Skeletal muscle satellite cell (primary cell): ENCODE data around the gene LDHAL6A. TPM values are rescaled to one million over a fixed set of nuclear protein-coding genes. Genes with fewer than 3 reads are reported as not detected.
"Not testable (repeated sequence)": the region's sequence is repeated elsewhere in the genome, so short reads cannot be mapped to it uniquely, and the experiment has no call there.

Experiments
- H3K27me3 ChIP-seq: 2 replicates; pipeline ENCODE4 v1.7.0; 2013; ENCODE audit warnings: low read length; ENCODE audit not compliant: control insufficient read depth, insufficient read depth
- H3K36me3 ChIP-seq: 2 replicates; pipeline ENCODE4 v1.7.0; 2013; ENCODE audit warnings: mild to moderate bottlenecking, control low read depth, low read length; ENCODE audit not compliant: insufficient read depth
- H3K4me1 ChIP-seq: 2 replicates; pipeline ENCODE4 v1.7.0; 2013; ENCODE audit warnings: low read length; ENCODE audit not compliant: control insufficient read depth, insufficient read depth
- H3K4me2 ChIP-seq: 2 replicates; pipeline ENCODE4 v1.7.0; 2013; ENCODE audit warnings: mild to moderate bottlenecking, low read length
- H3K4me3 ChIP-seq: 2 replicates; pipeline ENCODE4 v1.7.0; 2013; ENCODE audit warnings: low read length
- H3K9ac ChIP-seq: 2 replicates; pipeline ENCODE4 v1.7.0; 2013; ENCODE audit warnings: mild to moderate bottlenecking, low read depth, low read length, moderate library complexity
- H3K9me3 ChIP-seq: replicated peaks from 2 replicates; pipeline ENCODE4 v1.7.0; 2013; ENCODE audit warnings: mild to moderate bottlenecking, control low read depth, low read length
- total RNA-seq: library from RNA; depleted of rRNA; stranded (reverse); fragments of >200 nt; gene quantifications from 2 replicates; pipeline ENCODE4 v1.2.3, GENCODE V29; 2012; rRNA removed

LDHAL6A gene
- not detected in 2 replicates for total RNA-seq

- Histone ChIP-seq H3K9ac (no peak within 1 kb of the TSS), H3K9me3 (no peaks in the 10 kb centered on the region), H3K4me1 (no peaks in the 10 kb centered on the region), H3K27me3 (peaks cover 4% of the 10 kb centered on the region), H3K36me3 (no peaks in the 10 kb centered on the region), H3K4me2 (no peak within 1 kb of the TSS), H3K4me3 (no peak within 1 kb of the TSS)
These were observed at the start of gene LDHAL6A for GRCh38 chr11:18455686-18456372. LDHAL6A (plus strand) TSS chr11:18455856; CDS start chr11:18456681, 825 bp downstream.

- H3K4me1 ChIP-seq = peaks cover 12% of the 10 kb centered on the region
- H3K27me3 ChIP-seq, H3K4me3 ChIP-seq, H3K9ac ChIP-seq, H3K9me3 ChIP-seq, H3K4me2 ChIP-seq: not testable (repeated sequence)
- peaks cover 57% of the 10 kb centered on the region for H3K36me3 ChIP-seq
These were observed 48.3 kb upstream of the LDHAL6A start for GRCh38 chr11:18407400-18407799.

- H3K9me3 ChIP-seq = no peaks in the 10 kb centered on the region
- H3K36me3 ChIP-seq = peaks cover 44% of the 10 kb centered on the region
- H3K27me3 ChIP-seq = no peaks in the 10 kb centered on the region
- H3K4me3 ChIP-seq = no peak overlapping the region
- H3K9ac ChIP-seq = no peak overlapping the region
- no peak overlapping the region for H3K4me2 ChIP-seq
- H3K4me1 ChIP-seq = peaks cover 12% of the 10 kb centered on the region
These were observed 46.9 kb upstream of the LDHAL6A start for GRCh38 chr11:18408558-18409291.

GRCh38 chr11:18416459-18416858 is 39.2 kb upstream of the LDHAL6A start:
- peaks cover 5% of the 10 kb centered on the region for H3K4me1 ChIP-seq
- no peaks in the 10 kb centered on the region for H3K27me3 ChIP-seq
- H3K36me3 ChIP-seq = no peaks in the 10 kb centered on the region
- H3K4me2 ChIP-seq = no peak overlapping the region
- no peak overlapping the region for H3K4me3 ChIP-seq
- no peaks in the 10 kb centered on the region for H3K9me3 ChIP-seq
- no peak overlapping the region for H3K9ac ChIP-seq

- Histone ChIP-seq H3K4me3 (no peak overlapping the region), H3K36me3 (no peaks in the 10 kb centered on the region), H3K4me2 (no peak overlapping the region), H3K9ac (no peak overlapping the region), H3K4me1 (no peaks in the 10 kb centered on the region), H3K27me3 (no peaks in the 10 kb centered on the region), H3K9me3 (no peaks in the 10 kb centered on the region)
These were observed 36.6 kb upstream of the LDHAL6A start for GRCh38 chr11:18419040-18419439.

GRCh38 chr11:18420067-18420466 is 35.6 kb upstream of the LDHAL6A start:
- Histone ChIP-seq H3K4me2 (no peak overlapping the region), H3K9ac (no peak overlapping the region), H3K4me3 (no peak overlapping the region), H3K4me1 (no peaks in the 10 kb centered on the region), H3K9me3 (no peaks in the 10 kb centered on the region), H3K36me3 (no peaks in the 10 kb centered on the region), H3K27me3 (no peaks in the 10 kb centered on the region)

- no peaks in the 10 kb centered on the region for H3K4me1 ChIP-seq
- H3K36me3 ChIP-seq = no peaks in the 10 kb centered on the region
These were observed 28.4 kb upstream of the LDHAL6A start for GRCh38 chr11:18427240-18427639.

GRCh38 chr11:18429332-18429731 is 26.3 kb upstream of the LDHAL6A start:
- no peaks in the 10 kb centered on the region for H3K27me3 ChIP-seq
- no peak overlapping the region for H3K4me3 ChIP-seq
- H3K4me2 ChIP-seq = no peak overlapping the region
- H3K9me3 ChIP-seq = no peaks in the 10 kb centered on the region
- no peaks in the 10 kb centered on the region for H3K36me3 ChIP-seq
- no peak overlapping the region for H3K9ac ChIP-seq
- no peaks in the 10 kb centered on the region for H3K4me1 ChIP-seq

More at GRCh38 chr11:18427240-18427639, 28.4 kb upstream of the LDHAL6A start:
- Histone ChIP-seq H3K9ac (no peak overlapping the region), H3K27me3 (no peaks in the 10 kb centered on the region), H3K4me3 (no peak overlapping the region), H3K4me2 (no peak overlapping the region), H3K9me3 (no peaks in the 10 kb centered on the region)

- no peaks in the 10 kb centered on the region for H3K9me3 ChIP-seq
- H3K4me2 ChIP-seq = no peak overlapping the region
- peaks cover 7% of the 10 kb centered on the region for H3K27me3 ChIP-seq
- no peak overlapping the region for H3K4me3 ChIP-seq
- H3K4me1 ChIP-seq = no peaks in the 10 kb centered on the region
- no peak overlapping the region for H3K9ac ChIP-seq
- H3K36me3 ChIP-seq = no peaks in the 10 kb centered on the region
These were observed 17.0 kb upstream of the LDHAL6A start for GRCh38 chr11:18438691-18439090.

- no peaks in the 10 kb centered on the region for H3K36me3 ChIP-seq
- H3K27me3 ChIP-seq = peaks cover 14% of the 10 kb centered on the region
- no peak overlapping the region for H3K4me3 ChIP-seq
- no peak overlapping the region for H3K4me2 ChIP-seq
- H3K4me1 ChIP-seq = no peaks in the 10 kb centered on the region
- no peaks in the 10 kb centered on the region for H3K9me3 ChIP-seq
- H3K9ac ChIP-seq = no peak overlapping the region
These were observed 6.4 kb upstream of the LDHAL6A start for GRCh38 chr11:18449251-18449650.

- Histone ChIP-seq H3K36me3 (no peaks in the 10 kb centered on the region), H3K9me3 (no peaks in the 10 kb centered on the region), H3K9ac (no peak overlapping the region), H3K27me3 (peaks cover 17% of the 10 kb centered on the region), H3K4me3 (no peak overlapping the region), H3K4me2 (no peak overlapping the region), H3K4me1 (no peaks in the 10 kb centered on the region)
These were observed 2.7 kb upstream of the LDHAL6A start for GRCh38 chr11:18452927-18453326.

GRCh38 chr11:18457450-18457849 is 1.8 kb downstream of the LDHAL6A start:
- Histone ChIP-seq H3K4me1 (no peaks in the 10 kb centered on the region), H3K9me3 (no peaks in the 10 kb centered on the region), H3K9ac (no peak overlapping the region), H3K4me2 (no peak overlapping the region), H3K4me3 (no peak overlapping the region), H3K27me3 (peaks cover 3% of the 10 kb centered on the region), H3K36me3 (no peaks in the 10 kb centered on the region)
